Glomerular visceral epithelial cell (primary cell): ENCODE results near the gene DEFB132.
"Not testable (repeated sequence)": the region's sequence is repeated elsewhere in the genome, so short reads cannot be mapped to it uniquely, and the experiment has no call there.

Source experiments
- DNase-seq: peaks from one replicate; pipeline ENCODE4 v3.0.0-alpha.2; 2016; ENCODE audit errors: extremely low spot score

The DEFB132 gene, protein sequence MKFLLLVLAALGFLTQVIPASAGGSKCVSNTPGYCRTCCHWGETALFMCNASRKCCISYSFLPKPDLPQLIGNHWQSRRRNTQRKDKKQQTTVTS

DNA sequence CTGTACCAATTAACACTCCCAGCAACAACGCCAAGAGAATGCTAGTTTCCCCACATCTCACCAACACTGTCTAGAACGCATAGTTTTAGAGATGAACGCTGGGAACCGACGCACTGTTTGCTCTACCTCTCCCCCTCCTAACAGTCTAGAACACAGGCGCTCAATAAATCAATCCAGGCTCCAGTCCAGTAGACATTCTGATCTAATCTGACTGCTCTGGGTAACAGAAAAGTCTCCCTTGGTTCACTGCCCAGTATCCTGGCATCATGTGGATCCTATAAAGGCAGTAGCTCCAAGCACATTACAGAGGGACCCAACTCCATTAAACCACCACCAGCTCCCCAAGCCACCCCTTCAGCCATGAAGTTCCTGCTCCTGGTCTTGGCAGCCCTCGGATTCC lies at the start of gene DEFB132:
DEFB132 (plus strand) TSS at position 306 of the 400 bp plus-strand sequence; CDS start at position 361, 55 bp downstream.
- no peak for DNase-seq

DNA sequence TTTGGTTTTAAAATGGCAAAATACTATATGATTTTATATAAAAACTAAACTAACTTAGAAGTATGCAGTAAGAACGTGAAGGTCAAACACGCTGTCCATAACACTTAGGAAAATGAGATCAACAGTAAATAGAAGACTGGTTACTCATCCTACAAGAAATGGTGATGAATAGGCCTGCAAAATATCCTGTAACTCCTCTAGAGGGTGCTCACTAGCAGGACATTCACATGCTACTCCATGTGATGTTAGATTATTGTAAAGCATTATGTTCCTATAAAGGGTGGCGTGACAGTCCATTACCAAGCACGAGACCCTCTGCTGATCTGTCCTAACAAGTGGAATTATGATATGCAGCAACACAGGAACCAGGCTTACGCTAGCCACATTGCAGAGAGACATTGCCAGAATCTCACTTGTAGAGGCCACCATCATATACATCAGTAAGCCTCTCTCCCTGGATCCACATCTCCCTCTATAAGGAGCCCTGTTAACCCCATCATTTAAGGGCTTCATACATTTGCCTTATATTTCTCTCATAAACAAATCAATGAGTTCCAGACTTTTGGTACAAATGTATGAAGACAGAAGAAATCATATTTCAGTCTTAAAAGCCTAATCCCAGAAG lies 48.5 kb upstream of the DEFB132 start:
- DNase-seq: peak; percentile 37

DNA sequence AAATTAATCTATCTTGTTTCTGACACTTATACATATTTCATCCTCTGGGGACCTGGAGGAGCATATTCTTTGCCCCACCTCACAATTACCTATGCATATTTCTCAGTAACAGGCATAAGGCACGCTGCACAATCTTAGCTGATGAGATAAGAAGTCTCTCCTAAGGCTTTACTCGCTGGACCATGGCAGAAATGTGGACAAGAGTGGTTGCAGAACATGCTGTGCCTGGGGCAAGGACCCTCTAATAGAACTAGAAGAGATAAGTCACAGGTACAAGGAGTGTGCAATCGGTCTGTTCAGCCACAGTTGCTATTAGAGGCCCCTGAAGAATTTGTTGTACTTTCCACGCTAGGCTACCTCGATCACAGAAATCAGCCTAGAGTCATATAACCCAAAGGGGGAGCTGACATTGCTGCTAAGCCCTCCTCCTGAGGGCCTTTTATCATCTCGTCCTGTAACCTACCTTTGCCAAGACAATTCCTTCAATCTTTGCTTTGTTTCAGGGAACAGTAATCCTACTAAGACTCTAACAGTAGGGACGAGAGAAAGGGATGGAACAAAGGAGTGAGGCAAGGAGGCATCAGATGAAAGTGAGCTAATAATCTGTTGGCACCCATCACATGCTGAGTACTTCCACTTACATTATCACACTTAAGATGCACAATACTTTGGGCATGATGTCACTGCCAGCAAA lies 46.6 kb upstream of the DEFB132 start:
- no peak for DNase-seq

DNA sequence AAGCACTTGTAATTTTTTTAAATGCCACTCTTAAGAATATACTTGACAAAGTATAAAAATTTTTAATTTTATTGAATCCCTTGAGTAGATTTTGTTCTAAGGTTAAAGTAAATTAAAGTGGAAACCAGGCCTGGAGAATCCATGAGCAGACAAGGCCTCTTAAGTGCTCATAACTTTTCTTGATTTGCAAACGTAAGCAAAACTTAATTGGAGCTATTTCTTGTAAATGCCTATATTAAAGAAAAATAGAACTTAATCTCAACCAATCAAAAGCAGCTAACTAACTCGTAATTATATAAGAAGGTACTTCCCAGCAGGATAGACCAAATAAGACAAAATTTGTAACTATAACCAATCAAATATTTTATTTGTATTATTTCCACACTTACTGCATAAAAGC lies 43.1 kb upstream of the DEFB132 start:
- DNase-seq: no peak

DNA sequence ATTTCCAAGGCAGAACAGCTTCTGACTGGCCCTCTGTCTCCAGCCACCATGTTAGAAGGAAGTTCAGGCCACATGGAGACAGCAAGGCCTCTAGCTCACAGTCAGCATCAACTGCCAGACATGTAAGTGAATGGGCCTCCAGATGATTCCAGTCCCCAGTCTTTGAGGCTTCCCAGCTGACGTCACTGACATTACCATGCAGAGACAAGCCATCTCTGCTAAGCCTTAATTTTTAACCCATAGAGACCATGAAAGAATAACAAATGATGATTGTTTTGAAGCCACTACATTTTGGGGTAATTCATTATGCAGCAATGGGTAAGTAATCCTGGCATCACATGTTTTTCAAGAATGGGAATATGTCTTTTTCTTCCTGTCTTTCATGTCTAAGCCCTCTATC lies 41.7 kb upstream of the DEFB132 start:
- DNase-seq: no peak

DNA sequence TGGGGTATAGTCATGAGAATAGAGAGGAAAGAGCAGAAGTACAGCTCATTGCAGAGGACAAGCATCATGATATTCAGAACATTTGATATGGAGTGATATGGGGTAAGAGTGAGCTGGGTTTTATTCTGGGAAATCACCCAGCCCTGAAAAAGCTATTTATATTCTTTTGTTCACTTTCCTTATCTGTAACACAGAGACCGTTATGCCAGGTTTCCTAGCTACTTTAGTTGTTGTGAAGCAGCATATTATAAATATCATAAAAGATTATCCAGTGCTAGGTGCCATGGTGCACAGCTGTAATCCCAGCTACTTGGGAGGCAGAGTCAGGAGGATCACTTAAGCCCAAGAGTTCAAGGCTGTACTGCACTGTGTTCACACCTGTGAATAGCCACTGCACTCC lies 40.3 kb upstream of the DEFB132 start:
- no peak for DNase-seq

DNA sequence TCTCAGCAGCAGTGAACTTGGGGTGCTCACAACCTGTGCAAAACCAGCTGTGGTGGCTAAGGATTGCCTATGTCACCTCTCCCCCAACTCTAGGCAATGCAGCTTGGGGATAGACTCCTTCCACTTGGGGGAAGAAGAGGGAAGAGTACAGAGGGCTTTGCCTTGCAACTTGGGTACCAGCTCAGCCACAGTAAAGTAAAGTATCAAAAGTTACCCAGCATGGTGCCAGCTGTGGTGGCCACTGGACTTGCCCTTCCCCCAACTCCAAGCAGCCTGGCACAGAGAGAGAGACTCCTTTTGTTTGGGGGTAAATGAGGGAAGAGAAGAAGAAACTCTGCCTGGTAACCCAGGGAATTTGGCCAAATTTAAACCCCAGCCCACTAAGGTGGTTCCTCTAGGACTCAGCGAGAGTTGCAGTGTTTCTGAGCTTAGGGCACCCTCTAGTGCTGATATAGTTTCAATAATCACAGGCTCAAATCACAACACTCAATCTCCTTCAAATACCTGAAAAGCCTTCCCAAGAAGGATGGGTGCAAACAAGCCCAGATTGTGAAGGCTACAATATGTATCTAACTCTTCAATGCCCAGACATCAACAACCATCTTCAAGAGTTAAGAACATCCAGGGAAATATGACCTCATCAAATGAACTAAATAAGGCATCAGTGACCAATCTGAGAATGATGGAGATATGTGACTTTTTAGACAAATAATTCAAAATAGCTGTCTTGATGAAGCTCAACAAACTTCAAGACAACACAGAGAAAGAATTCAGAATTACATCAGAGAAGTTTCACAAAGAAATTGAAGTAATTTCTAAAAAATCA lies 38.0 kb upstream of the DEFB132 start:
- peak; percentile 18 for DNase-seq

DNA sequence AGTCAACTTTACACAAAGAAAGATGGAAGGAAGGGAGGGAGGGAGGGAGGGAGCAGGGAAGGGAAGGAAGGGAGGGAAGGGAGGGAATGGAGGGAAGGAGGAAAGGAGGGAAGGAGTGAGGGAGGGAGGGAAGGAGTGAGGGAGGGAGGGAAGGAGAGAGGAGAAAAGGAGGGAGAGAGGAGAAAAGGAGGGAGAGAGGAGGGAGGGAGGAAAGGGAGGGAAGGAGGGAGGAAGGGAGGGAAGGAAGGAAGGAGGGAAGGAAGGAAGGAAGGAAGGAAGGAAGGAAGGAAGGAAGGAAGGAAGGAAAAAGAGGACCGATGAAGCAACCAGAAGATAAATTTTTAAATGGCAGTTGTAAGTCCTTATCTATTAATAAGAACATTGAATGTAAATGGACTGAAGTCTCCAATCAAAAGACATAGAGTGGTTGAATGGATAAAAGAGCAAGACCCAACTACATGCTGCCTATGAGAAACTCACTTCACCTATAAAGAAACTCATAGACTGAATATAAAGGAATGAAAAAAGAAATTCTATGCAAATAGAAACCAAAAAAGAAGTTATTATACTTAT lies 36.2 kb upstream of the DEFB132 start:
- no peak for DNase-seq

DNA sequence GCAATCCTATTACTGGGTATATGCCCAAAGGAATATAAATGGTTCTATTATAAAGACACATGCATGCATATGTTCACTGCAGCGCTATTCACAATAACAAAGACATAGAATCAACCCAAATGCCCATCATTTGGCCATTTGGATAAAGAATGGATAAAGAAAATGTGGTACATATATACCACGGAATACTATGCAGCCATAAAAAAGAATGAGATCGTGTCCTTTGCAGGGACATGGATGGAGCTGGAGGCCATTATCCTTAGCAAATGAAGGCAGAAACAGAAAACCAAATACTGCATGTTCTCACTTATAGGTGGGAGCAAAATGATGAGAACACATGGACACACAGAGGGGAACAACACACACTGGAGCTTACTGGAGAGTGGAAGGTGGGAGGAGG lies 31.6 kb upstream of the DEFB132 start:
- not testable (repeated sequence) for DNase-seq

DNA sequence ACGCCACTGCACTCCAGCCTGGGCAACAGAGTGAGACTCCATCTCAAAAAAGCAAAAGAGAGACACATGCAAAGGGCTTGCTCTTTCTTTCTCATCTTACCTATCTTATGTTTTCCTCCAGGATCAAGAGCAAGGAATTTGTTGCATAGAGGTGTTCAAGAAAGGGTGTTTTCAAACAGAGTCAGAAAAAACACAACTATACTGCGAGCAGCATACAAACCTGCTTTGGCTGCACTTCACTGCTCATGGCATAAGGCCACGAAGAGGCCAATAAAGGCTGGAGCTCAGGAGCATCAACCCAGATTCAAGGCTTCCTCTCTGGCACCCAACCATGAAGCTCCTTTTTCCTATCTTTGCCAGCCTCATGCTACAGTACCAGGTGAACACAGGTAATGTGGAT lies 30.6 kb upstream of the DEFB132 start, which contains the start of gene DEFB129:
DEFB129 (plus strand) TSS at position 301 of the 400 bp plus-strand sequence; CDS start at position 332, 31 bp downstream.
- DNase-seq: no peak

DNA sequence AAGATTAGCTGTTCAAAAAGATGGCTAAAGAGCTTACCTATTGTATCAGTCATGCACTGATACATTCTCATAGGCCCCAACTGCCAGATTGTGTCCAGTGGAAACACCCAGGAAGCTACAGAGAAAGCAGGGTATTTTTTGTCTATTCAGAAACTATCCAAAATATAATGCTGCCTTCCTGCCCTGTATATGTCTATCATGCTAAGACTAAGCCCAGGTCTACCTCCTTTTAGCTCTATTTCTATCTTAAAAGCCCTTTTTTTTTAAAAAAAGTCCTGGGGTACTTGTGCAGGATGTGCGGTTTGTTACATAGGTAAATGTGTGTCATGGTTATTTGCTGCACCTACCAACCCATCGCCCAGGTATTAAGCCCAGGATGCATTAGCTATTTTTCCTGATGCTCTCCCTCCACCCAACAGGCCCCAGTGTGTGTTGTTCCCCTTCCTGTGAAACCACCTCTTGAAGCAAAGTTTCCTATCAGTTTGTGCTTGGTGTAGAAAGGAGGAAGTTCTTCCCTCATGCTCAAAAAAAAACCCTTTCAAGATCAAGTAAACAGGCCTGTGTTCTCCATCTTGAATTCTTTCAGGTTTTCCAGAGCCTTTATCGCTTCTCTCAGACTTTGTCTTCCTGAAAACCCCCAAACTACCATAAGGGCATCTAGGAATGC lies 30.0 kb upstream of the DEFB132 start:
- no peak for DNase-seq

DNA sequence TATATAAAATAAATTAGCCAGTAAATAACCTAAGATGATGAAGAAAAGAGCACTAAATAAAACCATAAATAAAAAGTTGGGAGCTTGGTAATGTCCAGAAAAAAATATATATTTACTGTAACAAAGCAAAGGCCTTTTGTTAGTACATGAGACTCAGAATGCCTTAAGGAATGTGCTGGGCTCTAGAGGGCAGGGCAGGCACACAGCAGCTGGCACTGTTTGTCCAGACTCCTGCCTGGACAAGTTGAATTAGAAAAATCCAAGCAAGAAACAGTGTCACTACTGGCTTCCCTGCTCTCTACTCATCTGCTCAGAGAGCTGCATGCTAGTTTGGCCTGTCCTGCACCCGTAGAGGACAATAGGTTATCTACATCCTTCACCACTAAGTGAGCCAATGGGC lies 21.6 kb upstream of the DEFB132 start:
- peak; percentile 16 for DNase-seq

DNA sequence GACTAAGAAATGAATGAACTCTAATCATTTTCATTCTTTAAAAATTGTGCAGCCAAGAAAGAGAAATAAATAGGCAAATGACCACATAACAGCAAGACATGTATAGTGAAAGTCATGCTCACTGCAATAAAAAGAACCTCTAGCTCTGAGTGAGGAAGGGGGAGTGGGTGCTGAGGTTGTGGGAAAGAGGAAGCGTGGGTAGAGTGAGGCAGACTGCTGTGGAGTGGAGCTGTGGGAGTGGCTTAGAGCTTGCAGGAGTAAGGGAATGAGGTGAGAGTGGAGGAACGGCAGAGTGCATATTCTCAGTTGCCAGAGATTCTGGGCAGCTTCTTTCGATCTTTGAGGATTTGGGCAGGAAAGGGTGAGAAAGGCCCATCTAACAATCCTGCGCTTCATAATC lies 20.0 kb upstream of the DEFB132 start:
- DNase-seq: no peak

DNA sequence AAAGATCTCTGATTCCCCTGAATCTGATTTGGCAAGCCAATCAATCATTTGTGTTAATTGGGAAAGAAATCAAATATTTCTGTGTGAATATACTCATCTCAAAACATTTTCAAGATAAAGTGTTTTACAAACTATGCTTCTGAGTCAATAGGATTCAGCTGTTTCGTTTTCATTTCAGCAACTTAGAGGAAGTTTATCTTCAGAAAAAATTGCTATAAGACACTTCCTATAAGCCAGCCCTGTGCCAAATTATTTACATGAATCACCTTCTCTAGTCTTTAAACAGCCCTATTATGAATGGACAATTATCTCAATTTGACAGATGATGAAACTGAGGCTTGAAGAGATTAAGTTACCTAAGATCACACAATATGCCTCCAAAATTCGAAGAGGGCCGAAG lies 19.6 kb upstream of the DEFB132 start:
- no peak for DNase-seq

DNA sequence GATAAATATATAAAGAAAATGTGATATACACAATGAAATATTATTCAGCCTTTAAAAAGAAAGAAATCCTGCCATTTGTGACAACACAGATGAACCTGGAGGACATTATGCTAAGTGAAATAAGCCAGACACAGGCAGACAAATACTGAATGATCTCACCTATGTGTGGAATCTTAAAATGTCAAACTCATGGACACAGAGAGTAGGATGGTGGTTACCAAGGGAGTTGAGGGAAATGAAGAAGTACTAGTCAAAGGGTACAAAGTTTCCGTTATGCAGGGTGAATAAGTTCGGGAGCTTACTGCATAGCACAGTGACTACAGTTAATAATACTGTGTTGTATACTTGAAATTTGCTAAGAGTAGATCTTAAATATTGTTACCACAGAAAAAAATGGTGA lies 14.6 kb upstream of the DEFB132 start:
- no peak for DNase-seq

DNA sequence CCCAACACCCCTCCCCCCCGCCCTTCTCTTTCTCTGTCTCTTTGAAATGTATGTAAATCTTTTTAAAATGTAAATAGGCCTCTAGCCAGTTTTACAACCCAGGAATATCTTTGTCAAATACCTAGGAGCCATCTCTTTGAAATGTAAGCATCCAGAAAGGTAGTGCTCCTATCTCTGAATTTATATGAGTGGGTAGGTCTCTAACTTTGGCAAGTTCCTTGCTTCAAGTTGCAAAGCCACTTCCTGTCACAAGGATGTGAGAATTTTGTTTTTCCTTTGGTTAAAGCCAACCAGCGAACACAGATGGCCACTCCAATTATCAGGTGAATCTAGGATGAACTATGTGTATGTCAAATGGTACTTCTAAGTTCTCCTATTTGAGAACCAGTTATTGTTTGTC lies 6.2 kb upstream of the DEFB132 start:
- DNase-seq: no peak

DNA sequence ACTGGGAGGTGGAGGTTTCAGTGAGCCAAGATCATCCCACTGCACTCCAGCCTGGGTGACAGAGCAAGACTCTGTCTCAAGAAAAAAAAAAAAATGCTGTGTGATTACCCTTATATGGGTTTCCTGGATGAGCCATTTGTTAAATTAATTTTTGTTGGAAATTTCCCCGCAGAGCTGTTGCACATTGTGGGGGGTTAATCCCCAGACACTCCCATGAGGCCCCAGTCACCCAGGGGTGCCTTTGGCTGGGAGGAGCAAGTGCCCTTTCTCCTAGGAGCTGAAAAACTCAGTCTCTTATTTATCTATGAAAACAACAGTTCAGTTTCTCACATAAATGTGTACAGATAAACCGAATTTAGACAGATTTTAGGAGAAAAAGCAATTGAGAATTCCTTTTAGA lies 4.7 kb upstream of the DEFB132 start:
- no peak for DNase-seq

DNA sequence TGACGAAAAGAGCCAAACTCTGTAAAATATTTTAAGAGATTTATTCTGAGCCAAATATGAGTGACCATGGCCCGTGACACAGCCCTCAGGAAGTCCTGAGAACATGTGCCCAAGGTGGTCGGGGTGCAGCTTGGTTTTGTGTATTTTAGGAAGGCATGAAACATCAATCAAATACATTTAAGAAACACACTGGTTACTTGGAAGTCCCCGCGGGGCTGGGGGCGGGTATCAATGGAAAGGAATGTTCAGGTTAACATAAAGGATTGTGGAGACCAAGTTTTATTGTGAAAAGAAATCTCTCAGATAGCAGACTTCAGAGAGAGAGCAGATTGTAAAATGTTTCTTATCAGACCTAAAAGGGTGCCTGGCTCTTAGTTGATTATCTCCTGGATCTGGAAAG lies 4.1 kb upstream of the DEFB132 start:
- DNase-seq: not testable (repeated sequence)

DNA sequence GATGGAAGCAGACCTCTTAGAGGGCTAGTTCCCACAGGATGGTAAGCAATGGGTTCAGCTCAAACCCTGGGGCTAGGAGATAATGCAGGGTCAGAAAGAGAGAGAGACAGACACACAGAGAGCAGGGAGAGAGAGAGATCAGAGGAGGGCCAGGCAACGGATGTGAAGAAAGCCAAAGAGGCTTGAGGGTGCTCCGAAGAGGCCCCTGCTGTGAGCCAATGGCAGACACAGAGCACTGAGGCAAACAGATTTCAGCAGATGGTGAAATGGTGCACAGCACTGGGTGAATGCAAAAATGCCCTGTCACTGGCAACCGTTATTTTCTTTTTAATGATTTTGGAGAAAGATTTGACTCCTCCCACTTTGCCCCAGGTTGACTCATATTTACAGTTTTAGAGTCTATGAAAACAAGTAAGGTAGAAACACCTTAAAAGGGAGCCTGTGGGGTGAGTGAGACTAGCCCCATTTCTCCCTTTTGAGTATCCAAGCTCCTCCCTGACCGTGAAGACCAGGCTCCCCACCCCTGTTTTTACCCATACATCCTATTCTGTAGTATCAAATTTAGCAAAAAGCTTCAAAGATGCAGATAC lies 840 bp downstream of the DEFB132 start:
- DNase-seq: no peak

DNA sequence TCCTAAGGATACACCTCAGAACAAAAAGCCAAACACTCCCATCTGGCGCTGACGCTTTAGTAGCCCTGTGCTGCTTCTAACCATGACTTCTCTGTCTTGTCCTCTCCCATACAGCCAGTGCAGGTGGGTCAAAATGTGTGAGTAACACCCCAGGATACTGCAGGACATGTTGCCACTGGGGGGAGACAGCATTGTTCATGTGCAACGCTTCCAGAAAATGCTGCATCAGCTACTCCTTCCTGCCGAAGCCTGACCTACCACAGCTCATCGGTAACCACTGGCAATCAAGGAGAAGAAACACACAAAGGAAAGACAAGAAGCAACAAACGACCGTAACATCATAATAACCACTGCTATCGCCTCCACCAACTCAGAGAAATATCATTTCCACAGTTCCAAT lies 1.4 kb downstream of the DEFB132 start:
- peak; percentile 20 for DNase-seq

DNA sequence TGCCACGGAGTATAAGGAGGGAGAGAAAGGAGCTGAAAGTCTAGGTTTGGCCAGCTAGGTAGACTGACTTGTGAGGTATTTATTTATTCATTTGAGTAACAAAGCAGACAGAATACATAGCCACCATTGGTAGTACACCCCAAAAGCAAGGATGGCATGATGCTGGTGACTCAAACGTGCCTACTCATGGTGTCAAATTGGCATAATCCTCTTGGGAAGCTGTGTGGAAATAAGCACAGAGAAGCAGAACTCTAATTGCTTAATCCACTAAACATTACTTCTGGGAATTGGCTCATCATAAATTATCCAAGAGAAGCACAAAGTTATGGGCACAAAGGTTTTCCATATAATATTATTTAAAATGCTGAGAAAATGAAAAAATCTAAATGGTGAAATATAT lies 2.5 kb downstream of the DEFB132 start:
- no peak for DNase-seq
